Left ventricle myocardium inferior (tissue), 1 donor: Measurements from ENCODE around the gene MAP3K10. TPM values are rescaled to one million over a fixed set of nuclear protein-coding genes. Genes with fewer than 3 reads are reported as not detected.

Source experiments
- DNase-seq: peaks from one replicate; pipeline ENCODE4 v3.0.0-alpha.2; 2020
- H3K27ac ChIP-seq: fragments of 200-600 bp; replicated peaks from 2 replicates; pipeline ENCODE4 v1.8.0; 2021
- H3K27me3 ChIP-seq: fragments of 200-600 bp; 2 replicates; pipeline ENCODE4 v1.8.0; 2021; ENCODE audit warnings: low read depth
- H3K36me3 ChIP-seq: fragments of 200-600 bp; 2 replicates; pipeline ENCODE4 v1.8.0; 2021
- H3K4me1 ChIP-seq: fragments of 200-600 bp; 2 replicates; pipeline ENCODE4 v1.8.0; 2021
- H3K4me3 ChIP-seq: fragments of 200-600 bp; 2 replicates; pipeline ENCODE4 v1.8.0; 2021; ENCODE audit warnings: mild to moderate bottlenecking, moderate library complexity
- H3K9me3 ChIP-seq: fragments of 200-600 bp; replicated peaks from 2 replicates; pipeline ENCODE4 v1.8.0; 2021
- CTCF ChIP-seq: fragments of 200-600 bp; IDR thresholded peaks from 2 replicates; pipeline ENCODE4 v1.8.0; 2021; ENCODE audit warnings: antibody characterized with exemption, mild to moderate bottlenecking, borderline replicate concordance
- intact Hi-C: fragments of 100-400 bp; cut with micrococcal nuclease; formaldehyde crosslinking; loops from one replicate; pipeline ENCODE4 v1.11.0; 2022
- total RNA-seq: library from RNA; stranded (reverse); fragmentation: NEBNext Ultra II Directional; extraction: Animal tissue kit (Norgen Biotek cat#: 25700); gene quantifications from one replicate; pipeline ENCODE4 v1.2.1, GENCODE V29; 2021
- donor health status: DM: no; HTN: yes; CAD: no; lungs with severe emphysema.

Gene MAP3K10
- total RNA-seq, 1 donor from 2014 or later, result 17.1 TPM

GRCh38 chr19:40231057-40231456, 39.8 kb downstream of the MAP3K10 start:
- no peak for DNase-seq
- intact Hi-C loops, result no loop called here
- Histone ChIP-seq H3K27me3 (peaks cover 7% of the 10 kb centered on the region), H3K9me3 (no peaks in the 10 kb centered on the region), H3K27ac (peak overlapping the region; percentile 65), H3K4me3 (no peak overlapping the region), H3K4me1 (peaks cover 31% of the 10 kb centered on the region), H3K36me3 (peaks cover 31% of the 10 kb centered on the region)
- TF ChIP-seq CTCF, result no peak

GRCh38 chr19:40231544-40232424, 40.6 kb downstream of the MAP3K10 start:
- no peak overlapping the region for H3K4me3 ChIP-seq
- peaks cover 24% of the 10 kb centered on the region for H3K4me1 ChIP-seq
- no peaks in the 10 kb centered on the region for H3K27me3 ChIP-seq
- H3K27ac ChIP-seq, result peak overlapping the region; percentile 65
- peaks cover 38% of the 10 kb centered on the region for H3K36me3 ChIP-seq
- no peak for TF ChIP-seq CTCF
- no peaks in the 10 kb centered on the region for H3K9me3 ChIP-seq
- peak; percentile 44 for DNase-seq
- intact Hi-C loops, result no loop called here

GRCh38 chr19:40232479-40232878, 41.3 kb downstream of the MAP3K10 start:
- Histone ChIP-seq H3K27ac (no peak overlapping the region), H3K9me3 (no peaks in the 10 kb centered on the region), H3K4me1 (peaks cover 23% of the 10 kb centered on the region), H3K27me3 (no peaks in the 10 kb centered on the region), H3K36me3 (peaks cover 45% of the 10 kb centered on the region), H3K4me3 (no peak overlapping the region)
- DNase-seq, result no peak
- TF ChIP-seq CTCF, result no peak
- intact Hi-C loops, result no loop called here

GRCh38 chr19:40232949-40233810, 42.0 kb downstream of the MAP3K10 start:
- H3K4me3 ChIP-seq, result no peak overlapping the region
- no peaks in the 10 kb centered on the region for H3K27me3 ChIP-seq
- peaks cover 20% of the 10 kb centered on the region for H3K4me1 ChIP-seq
- no peaks in the 10 kb centered on the region for H3K9me3 ChIP-seq
- no peak for DNase-seq
- TF ChIP-seq CTCF, result no peak
- H3K36me3 ChIP-seq, result peaks cover 52% of the 10 kb centered on the region
- intact Hi-C loops, result no loop called here
- no peak overlapping the region for H3K27ac ChIP-seq

GRCh38 chr19:40233811-40234389, 42.7 kb downstream of the MAP3K10 start:
- intact Hi-C loops, result no loop called here
- H3K4me1 ChIP-seq, result peaks cover 18% of the 10 kb centered on the region
- H3K36me3 ChIP-seq, result peaks cover 59% of the 10 kb centered on the region
- H3K27ac ChIP-seq, result no peak overlapping the region
- no peak overlapping the region for H3K4me3 ChIP-seq
- no peaks in the 10 kb centered on the region for H3K27me3 ChIP-seq
- no peak for DNase-seq
- H3K9me3 ChIP-seq, result no peaks in the 10 kb centered on the region
- TF ChIP-seq CTCF, result no peak
